ENCODE measurements around the gene NDUFV3.

GRCh38 chr21:42918291-42918690, 25.2 kb downstream of the NDUFV3 start:
- TF ChIP-seq TEAD4 (IDR thresholded peaks at IDR 0.05) (no peak), NFIC (IDR thresholded peaks at IDR 0.05) (no peak), CEBPB (IDR thresholded peaks at IDR 0.05) (no peak), RAD21 (IDR thresholded peaks at IDR 0.05; ENCODE audit: low read depth) (no peak), CREB1 (IDR thresholded peaks at IDR 0.05; ENCODE audit: low read depth) (no peak), TAF1 (IDR thresholded peaks at IDR 0.05; ENCODE audit: low read depth) (no peak), USF1 (IDR thresholded peaks at IDR 0.05) (no peak), FOXM1 (IDR thresholded peaks at IDR 0.05; ENCODE audit: borderline replicate concordance, low read depth) (no peak)
